Germinal center (tissue), 1 donor: Measurements from ENCODE around the gene HOXA4.

Source experiments
- DNase-seq: peaks from one replicate; pipeline ENCODE4 v3.0.0; 2012; ENCODE audit warnings: mixed read lengths, low spot score

HOXA4 gene

DNA sequence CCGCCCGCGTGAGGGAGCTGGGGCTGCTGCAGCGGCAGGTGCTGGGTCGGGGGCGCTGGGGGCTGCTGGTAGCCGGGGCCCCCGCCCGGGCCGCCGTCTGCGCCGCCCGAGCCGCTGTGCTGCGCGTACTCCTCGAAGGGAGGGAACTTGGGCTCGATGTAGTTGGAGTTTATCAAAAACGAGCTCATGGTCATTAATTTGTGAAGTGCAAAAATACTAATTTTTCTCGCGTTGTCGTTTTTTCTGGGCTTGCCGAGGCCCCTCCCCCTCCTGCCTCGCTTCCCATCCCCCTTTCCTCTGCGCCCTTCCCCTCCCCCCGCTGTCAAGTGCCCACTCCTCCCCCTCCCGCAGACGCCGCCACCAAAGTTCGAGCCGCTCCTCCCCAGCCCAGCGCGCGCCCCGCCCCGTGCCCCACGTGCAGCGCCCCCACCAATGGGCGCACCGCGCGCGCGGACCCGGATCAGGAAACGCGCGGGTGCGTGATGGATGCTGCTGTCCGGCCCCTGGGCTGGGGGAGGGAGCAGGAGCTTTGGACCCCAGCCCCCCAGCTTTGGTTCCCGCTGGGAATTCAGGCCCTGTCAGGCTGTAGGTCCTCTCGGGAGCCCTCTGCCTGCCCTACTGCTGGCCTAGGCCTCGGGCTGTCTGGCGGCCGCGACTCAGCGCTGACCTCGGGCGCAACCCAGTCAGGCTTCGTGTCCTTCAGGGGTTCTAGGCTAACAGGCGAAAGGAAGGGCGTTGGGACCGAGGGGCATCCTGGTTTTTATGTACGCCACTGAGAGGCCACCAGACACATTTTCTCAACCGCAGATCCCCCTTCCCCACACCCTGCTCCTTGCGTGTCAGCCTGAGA is at the start of gene HOXA4:
Gene HOXA4, minus strand, starts transcription at position 218 of the 850 bp plus-strand sequence. Its CDS starts 24 bp downstream, at position 194.
- peak; percentile 91 for DNase-seq

DNA sequence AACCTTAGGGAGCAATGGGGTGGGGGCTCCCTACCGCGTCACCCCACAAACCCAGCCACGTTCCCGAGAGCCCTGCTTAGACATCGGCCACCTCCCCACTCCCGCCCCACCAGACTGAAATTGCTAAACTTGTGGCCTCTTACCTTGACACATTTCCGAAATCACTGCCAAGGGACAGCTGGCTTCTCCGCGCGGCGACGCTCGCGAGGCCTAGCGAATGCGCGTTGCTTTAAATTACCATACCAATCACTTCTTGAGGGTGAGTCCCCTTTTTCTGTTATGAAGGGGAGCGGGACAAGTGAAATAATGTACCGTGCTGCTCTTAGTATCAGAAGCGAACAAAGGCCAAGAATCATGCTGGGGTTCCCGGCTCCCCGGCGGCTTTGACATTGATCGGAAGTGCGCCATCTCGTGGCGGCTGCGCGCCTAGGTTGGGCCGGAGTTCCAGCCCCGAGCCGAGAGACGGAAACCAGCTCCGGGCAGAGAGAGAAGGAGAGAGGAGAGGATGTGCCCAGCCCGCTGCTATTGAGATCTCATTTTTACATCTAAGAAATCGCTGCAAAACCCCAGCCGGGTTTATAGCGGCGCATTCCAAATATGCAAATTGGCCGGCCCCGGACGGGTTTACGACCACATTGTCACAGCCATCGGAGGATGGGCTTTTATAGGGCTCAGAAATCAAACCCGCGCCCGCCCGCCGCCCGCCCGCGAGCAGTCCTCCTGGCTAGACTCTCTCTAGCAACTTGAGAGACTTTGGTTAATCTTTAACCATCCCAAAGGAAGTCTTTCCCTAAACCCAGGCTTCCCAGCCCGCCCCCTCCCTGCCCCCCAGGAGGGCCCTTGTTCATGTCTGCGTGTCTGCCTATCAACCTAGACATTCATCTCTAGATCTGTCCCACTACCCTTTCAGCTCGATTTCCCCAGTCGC is 49.2 kb upstream of the HOXA4 start:
- DNase-seq: peak; percentile 84

DNA sequence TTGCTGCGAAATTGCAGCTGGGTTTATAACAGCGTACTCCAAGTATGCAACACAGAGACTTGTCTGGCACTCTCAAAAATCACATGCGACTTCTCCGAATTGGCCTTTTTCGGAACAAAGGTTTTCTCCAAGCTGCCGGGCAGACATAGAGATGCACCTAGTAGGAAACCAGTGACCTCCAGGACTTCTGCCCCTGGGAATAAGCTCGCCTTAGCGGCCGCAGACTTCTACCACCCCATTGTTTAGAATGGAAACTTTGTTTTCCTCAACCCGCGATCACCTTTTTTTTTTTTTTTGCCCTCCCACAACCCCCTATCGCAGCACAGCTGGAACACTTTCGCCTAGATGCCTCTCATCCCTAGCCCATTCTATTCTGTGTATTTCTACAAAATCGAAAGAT is 48.5 kb upstream of the HOXA4 start:
- DNase-seq: no peak

DNA sequence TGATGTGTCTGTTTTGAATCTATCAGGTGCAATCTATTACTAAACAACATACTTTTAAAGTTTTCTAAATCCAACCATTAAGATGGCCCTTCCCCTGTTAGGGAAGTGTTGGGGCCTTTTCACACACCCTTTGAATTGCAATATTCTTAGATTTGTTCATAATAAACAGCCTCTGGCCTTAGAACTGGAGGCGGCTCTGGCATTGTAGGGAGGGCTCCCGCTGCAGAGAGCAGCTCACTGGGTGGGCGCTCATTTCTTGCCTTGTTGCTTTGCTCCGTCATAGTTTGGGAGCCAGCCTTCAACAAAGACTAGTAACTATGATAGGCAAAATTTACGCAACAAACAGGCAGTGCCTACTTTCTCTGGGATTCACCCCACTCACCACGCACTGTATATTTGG is 47.8 kb upstream of the HOXA4 start:
- DNase-seq: no peak

DNA sequence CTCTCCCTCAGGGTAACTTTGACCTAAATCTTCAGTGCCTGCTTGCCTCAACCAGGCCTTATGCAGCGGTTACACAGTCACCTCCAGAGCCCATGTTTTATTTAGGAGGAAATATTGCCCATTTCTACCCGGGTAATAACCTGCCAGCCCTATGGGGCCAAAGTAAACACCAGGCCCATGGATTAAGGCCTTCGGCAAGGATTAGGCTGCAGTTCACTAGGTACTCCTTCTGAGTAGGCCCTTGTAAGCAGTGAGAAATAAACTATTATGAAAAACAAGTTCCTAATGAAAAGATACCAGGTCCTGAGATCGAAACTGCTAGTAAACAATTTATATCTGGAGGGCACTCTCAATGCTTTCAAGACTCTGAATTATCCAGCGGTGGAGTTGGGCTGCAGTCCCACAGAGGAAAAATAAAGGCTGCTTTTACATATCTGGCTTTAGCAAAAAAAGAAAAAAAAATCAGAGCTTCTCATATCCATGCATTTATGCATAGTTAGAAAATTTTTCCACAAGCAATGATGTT is 47.3 kb upstream of the HOXA4 start:
- no peak for DNase-seq

DNA sequence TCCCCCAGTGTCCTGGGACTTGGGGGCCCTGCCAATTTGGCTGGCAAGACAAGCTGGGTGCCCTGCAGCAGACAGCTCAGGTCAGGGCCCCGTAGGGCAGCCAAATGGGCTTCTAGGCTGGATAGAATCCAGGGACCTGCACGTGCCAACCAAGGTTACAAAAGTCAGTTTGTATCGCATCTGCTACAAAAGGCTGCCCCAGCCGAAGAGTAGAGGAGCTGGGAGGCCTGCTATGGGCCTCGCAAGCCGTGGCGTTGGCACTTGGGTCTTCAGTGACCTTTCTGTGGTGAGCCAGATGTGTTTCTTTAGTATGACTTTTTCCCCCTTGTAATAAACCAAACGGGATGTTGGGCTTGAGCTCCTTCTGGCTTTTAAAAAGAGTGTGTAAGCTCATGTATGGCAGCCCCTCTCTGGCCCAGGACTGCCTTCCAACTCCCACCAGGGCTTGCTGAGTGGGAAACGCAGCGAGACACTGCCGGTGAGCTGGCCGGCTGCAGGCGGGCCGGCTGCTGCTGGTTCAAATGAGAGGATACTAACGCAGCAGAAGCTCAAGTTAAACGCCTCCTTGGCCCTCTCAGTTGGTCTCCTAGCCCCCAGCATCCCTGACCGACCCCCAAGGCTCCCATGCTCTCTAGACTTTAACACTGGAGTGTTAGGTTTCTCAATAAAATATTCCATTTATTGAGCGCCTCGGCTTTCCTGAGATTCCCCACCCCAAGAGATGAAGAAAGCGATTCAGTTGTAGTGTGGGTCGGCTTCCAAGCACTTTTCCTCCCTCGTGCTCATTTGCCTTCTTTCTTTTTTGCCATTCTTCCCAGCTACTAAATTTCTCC is 46.6 kb upstream of the HOXA4 start:
- no peak for DNase-seq

DNA sequence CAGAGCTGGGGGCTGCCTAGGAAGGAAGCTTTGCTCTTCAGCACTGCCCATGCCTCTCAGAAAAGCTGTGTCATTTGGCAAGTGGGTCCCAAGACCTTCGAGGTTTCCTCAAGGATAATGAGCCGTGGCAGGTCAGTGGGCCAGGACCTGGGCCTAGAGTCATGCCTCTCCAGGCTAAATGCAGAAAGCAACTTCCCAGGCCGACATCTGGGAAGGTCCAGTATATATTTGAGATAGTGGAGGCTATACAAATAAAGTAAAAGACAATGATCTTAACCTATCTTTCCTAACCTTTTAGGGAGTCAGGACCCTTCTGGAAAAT is 45.9 kb upstream of the HOXA4 start:
- no peak for DNase-seq

DNA sequence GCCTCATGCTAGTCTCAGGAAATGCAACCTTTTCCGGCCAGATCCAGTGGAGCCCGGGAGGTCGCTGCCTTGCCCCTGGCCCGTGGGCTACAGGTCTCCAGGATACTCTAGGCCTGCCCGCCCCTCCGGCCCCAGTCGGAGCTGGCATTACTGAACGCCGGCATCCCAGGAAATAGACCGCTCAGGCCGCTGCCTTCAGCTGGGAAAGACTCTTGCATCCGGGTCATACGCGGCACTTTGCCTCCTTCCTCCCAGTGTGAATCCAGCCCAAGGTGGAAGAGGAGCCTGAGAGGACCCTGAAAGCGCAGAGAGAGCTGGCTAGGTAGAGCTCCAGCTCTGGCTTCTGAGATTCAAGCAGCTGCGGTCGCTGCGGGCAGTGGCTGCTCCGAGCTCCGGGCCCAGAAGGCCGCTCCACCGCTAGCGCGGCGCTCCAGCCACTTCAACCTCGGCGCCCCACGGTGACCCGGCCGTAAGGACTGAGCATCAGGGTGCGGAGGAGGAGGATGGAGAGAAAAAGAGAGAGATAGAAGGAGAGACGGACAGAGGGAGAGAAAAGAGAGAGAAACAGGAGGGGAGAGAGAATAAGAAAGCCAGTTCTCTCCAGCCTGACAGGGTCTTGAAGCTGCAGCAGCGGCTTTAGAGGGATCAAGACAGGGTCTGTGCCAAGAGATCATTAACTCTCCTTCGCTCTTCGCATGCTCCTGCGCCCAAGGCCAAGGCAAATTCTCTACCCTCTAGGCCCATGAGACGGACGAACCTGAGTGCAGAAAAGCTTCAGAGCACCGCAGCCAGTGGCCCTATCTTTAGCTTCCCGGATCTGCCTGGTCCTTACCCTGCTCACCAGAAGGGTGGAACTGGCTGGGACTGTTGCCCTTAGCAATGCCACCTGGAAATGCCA is 45.3 kb upstream of the HOXA4 start:
- DNase-seq: no peak

DNA sequence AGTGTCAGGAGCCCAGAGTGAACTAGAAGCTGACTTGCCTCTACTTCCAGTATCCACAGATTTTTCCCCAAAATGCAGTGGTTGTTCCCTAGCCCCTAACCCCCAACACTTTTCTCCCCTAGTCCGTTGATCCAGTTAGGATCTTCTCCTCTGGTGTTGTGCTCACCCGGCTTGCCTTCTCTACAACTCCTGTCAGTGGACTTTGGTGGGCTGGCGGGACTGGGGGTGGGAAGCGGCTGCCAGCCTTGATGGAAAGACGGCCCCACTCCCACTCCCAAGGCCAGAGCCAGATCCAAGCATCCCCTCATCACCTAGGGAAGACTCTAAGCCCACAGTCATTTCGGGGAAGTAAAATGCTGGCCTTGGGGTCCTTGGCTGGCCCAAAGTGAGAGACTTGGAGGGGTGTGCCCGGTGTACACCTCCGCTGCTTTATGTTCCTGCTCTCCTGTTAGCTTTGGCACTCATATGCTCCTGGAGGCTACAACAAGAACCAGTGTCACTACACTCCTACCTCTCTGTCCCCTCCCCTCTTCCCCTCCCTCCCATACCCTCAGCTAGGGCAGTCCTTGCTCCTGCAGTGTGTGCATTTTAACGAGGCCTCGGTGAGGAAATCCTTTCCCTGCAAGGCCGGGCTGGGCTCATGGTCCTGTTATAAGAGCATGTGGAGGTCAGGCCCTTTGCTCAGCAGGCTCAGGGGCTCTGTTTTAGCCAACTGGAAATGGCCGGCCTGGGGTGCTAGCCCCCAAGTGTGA is 44.5 kb upstream of the HOXA4 start:
- DNase-seq: no peak

DNA sequence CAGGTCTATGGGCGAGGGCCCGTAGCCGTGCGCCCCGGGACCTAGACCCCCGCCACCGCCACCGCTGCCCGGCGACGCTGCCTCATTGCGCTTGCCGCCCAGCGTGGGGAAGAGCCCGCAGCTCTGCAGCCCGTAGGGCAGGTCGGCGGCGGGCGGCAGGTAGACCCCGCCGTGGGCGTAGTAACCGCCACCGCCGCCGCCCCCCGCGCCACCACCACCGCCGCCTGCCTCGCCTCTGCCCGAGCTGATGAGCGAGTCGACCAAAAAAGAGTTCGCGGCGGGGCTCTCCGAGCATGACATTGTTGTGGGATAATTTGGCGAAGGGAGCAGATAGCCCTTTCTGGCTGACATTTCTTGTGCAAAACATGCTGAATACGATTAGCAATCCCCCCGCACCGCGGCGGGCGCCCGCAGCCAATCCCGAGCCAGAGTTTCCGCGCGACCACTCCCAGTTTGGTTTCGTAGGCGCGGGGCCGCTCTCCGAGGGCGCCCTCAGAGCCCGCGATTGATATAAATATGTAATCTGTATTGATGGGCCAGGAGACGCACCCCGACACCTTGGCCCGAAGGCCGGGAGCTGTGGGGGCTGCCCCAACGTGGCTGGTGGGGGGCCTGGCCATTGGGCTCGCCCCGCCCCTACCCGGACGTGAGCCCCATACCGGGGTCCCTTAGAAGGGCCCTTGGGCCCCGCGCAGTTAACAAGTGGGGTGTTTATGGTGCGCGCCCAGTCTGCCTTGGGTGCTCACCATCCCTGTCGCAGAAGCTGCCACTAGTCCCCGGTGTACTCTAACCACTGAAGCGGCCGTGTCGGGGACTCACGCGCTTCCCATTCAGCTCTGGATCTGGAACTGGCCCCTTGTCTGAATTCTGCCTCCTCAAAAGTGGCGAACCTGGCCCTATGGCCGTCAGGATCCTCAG is 43.7 kb upstream of the HOXA4 start, which contains the start of gene HOXA10:
Gene HOXA10, minus strand, starts transcription at position 365 of the 918 bp plus-strand sequence. Its CDS starts 14 bp downstream, at position 351.
- no peak for DNase-seq

DNA sequence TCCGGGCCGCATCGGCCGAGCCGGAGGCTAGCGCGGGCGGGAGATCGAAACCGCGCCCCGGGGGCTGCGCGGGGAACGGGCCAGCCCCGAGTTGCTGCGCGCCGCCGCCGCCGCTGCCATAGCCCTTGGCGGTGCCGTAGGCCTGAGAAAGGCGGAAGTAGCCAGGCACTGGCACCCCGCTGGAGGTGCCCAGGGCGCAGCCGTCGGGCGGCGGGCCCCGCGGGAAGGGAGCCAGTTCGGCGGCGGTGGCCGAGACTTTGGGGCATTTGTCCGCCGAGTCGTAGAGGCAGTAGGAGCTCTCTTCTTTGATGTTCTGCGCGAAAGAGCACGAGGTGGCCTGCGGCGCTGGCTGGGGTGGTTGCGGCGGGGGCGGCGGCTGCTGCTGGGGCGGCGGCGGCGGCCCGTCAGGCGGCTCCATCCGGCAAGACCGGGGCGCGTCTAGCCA is 43.0 kb upstream of the HOXA4 start:
- DNase-seq: no peak

DNA sequence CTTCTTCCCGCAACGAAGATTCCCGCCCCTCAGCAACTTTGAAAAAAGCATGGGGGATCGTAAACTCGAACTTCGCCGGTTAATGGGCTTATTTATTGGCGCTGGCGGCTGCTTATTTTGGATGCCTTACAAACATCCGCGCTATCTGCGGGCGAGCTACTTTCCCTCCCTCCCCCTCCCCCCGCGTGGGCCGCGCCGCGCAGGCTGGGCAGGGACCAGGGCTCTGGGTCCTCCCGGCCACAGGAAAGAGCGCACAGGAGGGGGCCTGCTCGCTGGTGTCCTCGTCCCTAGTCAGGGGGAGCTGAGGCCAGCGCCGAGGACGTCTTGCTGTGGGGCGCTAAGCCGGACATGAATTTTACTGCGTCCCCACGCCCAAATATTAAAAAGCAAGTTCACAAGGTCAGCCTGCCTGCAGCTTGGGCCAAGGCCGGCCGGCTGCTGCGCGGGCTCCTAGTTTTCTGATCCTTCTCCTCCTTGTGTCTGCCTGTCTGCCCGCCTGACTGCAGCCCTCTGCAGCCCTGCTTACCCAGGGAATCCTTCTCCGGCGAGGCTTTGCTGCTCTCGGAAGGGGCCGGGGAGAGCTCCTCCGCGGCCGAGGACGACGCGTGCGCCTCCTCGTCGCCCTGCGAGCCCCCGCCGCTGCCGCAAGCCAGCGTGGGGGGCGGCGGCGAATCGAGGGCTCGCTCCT is 42.4 kb upstream of the HOXA4 start:
- no peak for DNase-seq

DNA sequence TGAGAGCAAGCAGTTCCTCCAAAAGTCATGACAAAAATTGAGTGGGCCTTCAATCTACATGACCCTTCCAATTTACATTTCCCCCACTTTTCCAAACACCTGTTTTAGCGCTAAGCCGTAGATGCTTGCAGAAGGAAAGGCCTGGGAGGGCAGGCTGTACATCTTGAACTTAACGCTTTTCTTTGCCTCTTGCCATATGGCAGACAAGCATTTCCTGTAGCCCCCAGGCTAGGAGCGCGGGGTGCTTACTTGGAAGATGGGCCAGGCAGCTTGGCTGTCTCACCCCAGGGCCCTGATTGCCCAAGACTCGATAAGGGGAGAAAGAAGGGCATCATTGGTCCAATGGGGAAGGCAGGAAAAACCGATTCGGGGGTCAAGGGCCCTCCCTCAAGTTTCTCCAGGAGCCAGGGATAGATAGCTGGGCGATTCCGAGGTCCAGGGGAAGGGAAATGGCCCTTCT is 41.8 kb upstream of the HOXA4 start:
- DNase-seq: no peak

DNA sequence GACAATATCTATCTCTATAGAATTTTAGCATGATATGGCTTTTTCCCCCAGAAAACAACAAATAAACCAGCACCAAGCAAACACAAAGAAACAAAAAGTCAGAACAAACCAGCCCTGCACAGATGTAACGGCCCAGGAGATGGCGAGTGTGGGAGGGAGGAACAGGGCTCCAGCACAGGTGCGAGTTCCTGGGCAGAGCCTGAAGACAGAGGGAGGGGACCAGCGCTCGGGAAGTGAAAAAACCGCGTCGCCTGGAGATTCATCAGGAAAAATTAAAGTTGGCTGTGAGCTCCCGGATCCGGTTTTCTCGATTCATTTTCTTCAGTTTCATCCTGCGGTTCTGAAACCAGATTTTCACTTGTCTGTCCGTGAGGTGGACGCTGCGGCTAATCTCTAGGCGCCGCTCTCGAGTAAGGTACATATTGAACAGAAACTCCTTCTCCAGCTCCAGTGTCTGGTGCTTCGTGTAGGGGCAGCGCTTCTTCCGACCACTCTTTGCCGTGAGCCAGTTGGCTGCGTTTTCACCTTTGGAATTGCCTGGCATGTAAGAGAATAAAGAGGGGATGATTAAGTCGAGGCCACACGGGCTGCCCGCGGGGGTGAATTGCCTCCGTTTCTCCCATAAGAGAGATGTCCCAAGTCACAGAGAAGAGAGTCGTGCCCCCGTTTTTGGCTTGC is 41.2 kb upstream of the HOXA4 start:
- no peak for DNase-seq

DNA sequence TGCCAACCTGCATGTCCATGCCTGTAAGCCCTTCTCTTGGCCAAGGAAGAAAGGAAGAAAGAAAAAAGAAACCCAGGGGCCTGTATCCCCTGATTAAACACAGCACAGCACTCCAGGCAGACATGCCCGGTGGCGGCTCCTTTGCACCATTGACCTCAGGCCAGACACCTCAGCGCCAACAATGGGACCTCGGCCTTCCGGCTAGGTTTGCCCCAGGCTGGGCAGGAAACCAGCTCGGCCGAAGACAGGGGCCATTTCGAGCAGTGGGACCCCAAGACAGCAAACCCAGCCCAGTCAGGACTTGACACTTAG is 40.7 kb upstream of the HOXA4 start:
- DNase-seq: no peak

DNA sequence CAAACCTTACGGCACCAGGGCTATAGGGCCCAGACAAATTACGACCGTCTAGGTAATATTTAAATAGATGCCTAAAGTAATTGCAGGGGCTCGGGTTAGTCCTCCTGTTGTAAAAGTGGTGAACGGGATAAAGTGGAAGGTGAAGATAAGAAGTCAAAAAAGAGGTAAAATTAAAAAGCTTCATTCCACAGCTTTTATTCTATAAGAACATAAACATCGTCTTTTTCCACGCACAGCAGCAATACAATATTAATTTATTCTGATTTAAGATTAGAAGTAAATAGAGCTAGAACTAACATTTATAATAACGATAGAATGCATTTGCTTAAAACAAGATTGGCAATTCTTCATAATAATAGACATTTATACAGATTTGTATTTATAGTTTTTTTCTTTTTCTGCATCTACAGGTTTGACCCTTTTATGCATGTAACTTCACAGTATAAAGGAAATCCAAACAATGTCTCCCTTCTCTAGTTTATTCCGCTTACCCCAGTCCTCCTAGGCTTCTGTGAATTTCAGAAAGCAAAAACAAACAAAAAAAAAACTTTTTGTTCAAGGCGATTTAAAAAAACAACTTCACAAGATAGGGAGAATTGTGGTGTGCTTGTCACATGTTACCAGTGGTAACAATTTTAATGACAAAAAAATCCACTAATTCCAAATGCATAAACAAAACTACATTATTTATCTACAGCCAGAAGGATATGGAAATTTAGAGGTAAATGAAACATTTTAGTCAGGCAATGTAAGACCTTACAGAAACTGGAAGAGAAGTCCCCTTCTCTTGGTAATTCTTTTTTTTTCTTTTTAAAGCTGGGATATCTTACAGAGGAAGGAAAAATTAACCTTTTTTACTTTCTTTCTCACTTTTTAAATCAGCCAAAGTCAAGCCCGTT is 40.1 kb upstream of the HOXA4 start:
- DNase-seq: no peak
